Spinal cord (tissue), 10 donors: Measurements from ENCODE around the gene TPP2. TPM values are rescaled to one million over a fixed set of nuclear protein-coding genes. Genes with fewer than 3 reads are reported as not detected.

ENCODE experiments used
- DNase-seq, 6 donors: peaks; one replicate each; pipeline versions ENCODE4 v3.0.0 to v3.0.0-alpha.2; 2013 to 2015; ENCODE audit warnings: low spot score in 6 of 6, low read depth in 4 of 6
- H3K27ac ChIP-seq: one replicate; pipeline ENCODE4 v1.5.1; 2013; ENCODE audit warnings: low read depth, low read length, control low read depth
- H3K27me3 ChIP-seq: one replicate; pipeline ENCODE4 v1.6.1; 2013; ENCODE audit warnings: low read length; ENCODE audit not compliant: control insufficient read depth, insufficient read depth
- H3K36me3 ChIP-seq: one replicate; pipeline ENCODE4 v1.6.1; 2013; ENCODE audit warnings: low read length; ENCODE audit not compliant: control insufficient read depth, insufficient read depth
- H3K4me1 ChIP-seq: one replicate; pipeline ENCODE4 v1.6.1; 2013; ENCODE audit warnings: low read length; ENCODE audit not compliant: control insufficient read depth, insufficient read depth
- H3K4me3 ChIP-seq: one replicate; pipeline ENCODE4 v1.5.1; 2013; ENCODE audit warnings: low read depth, low read length, control low read depth
- H3K9me3 ChIP-seq: one replicate; pipeline ENCODE4 v1.6.1; 2013; ENCODE audit warnings: low read length; ENCODE audit not compliant: control insufficient read depth, insufficient read depth
- WGBS: methylation state at CpG from one replicate; pipeline ENCODE4 v1.1.5; 2013; ENCODE audit warnings: missing lambda C conversion rate; ENCODE audit not compliant: insufficient coverage; 5-methylcytosine and 5-hydroxymethylcytosine counted together
- polyA plus RNA-seq, 2 donors: library from polyadenylated mRNA; unstranded; fragments of 120-200 nt; gene quantifications; one replicate each; pipeline ENCODE4 v1.2.1, GENCODE V29; 2013; ENCODE audit not compliant: insufficient read length in 2 of 2
- total RNA-seq, 2 donors: library from RNA; depleted of rRNA in 1 of 2; stranded (reverse); fragments of 120-200 nt in 1 of 2; fragments of >200 nt in 1 of 2; gene quantifications; one replicate each; pipeline versions ENCODE4 v1.2.3 to v1.2.4, GENCODE V29; 2013 to 2014
- donor health status: healthy.

Gene TPP2
- total and polyA plus RNA-seq, 4 donors: 25.2 to 60.5 (median 45.4) TPM

DNA sequence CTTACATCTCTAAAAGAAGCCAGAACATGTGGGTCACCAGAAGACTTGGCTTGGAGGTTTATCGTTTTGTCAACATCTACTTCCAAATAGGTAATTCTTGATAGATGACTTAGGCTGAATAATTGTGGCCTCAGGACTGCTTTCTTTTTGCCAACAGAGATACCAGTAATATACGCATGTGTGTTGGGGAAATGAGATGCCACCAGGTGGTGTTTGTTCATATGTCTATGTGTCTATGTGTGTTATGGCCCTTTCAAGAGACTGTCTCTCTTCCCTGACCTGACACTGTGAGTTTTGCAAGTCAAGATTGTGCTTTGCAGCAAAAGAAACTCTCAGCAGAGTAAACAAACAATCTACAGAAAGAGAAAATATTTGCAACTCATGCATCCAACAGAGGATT lies 129.6 kb downstream of the TPP2 start:
- no peak for DNase-seq
- Histone ChIP-seq H3K27ac (no peak overlapping the region), H3K4me3 (no peak overlapping the region), H3K9me3 (no peaks in the 10 kb centered on the region), H3K4me1 (no peaks in the 10 kb centered on the region), H3K36me3 (no peaks in the 10 kb centered on the region), H3K27me3 (no peaks in the 10 kb centered on the region)
- WGBS: no CpG with 5 or more reads among the region's 2 CpGs

Other genes starting within 250 kb of the TPP2 start
- 10 to 100 TPM; 19.3 to 59.7 TPM for gene FGF14, start 194.9 kb upstream of the TPP2 start, total RNA-seq
- gene FGF14, start 194.9 kb upstream of the TPP2 start, polyA plus RNA-seq: 10 to 100 TPM; 30.1 to 45.9 TPM
- gene METTL21C, start 98.1 kb downstream of the TPP2 start, total RNA-seq: under 1 TPM in 1 of 2 donors, not detected in 1; 0.39 TPM
- under 1 TPM; 0.20 to 0.24 TPM for gene METTL21C, start 98.1 kb downstream of the TPP2 start, polyA plus RNA-seq
- gene TEX30, start 176.8 kb downstream of the TPP2 start, total RNA-seq: 10 to 100 TPM; 12.0 to 13.5 TPM
- 10 to 100 TPM; 18.7 to 23.6 TPM for gene TEX30, start 176.8 kb downstream of the TPP2 start, polyA plus RNA-seq
- gene POGLUT2, start 202.0 kb downstream of the TPP2 start, total RNA-seq: 10 to 100 TPM; 17.6 to 26.6 TPM
- gene POGLUT2, start 202.0 kb downstream of the TPP2 start, polyA plus RNA-seq: 10 to 100 TPM; 13.5 to 17.3 TPM
- gene BIVM, start 202.1 kb downstream of the TPP2 start, total RNA-seq: 10 to 100 TPM; 30.6 to 52.4 TPM
- gene BIVM, start 202.1 kb downstream of the TPP2 start, polyA plus RNA-seq: 10 to 100 TPM; 52.8 to 62.2 TPM
- 10 to 100 TPM; 57.2 to 69.4 TPM for gene ERCC5, start 249.0 kb downstream of the TPP2 start, total RNA-seq
- 10 to 100 TPM; 50.2 to 53.7 TPM for gene ERCC5, start 249.0 kb downstream of the TPP2 start, polyA plus RNA-seq